H1 (cell line): ENCODE measurements around the gene C22orf39. TPM values are rescaled to one million over a fixed set of nuclear protein-coding genes. Genes with fewer than 3 reads are reported as not detected.

ENCODE experiments used
- CTCF ChIA-PET: fragments of 300-600 bp; sonication (Branson Sonifier 250); formaldehyde crosslinking; loops from one replicate; lab custom pipeline; 2021; ENCODE audit not compliant: partially characterized antibody; lab: Charles Lee
- POLR2A ChIA-PET: fragments of 300-600 bp; sonication (Branson Sonifier 250); formaldehyde crosslinking; loops from one replicate; lab custom pipeline; 2021; ENCODE audit warnings: inconsistent platforms; ENCODE audit not compliant: partially characterized antibody; lab: Charles Lee
- DNase-seq, 2 experiments: peaks; one replicate each; pipeline versions ENCODE4 v3.0.0 to v3.0.0-alpha.2; 2010 to 2022; ENCODE audit warnings: low spot score in 2 of 2, low read depth in 1 of 2, mixed read lengths in 1 of 2
- FAIRE-seq: peaks from 2 replicates; lab custom pipeline; 2011; peaks lifted over from hg19 to GRCh38; lab: Jason Lieb, UNC
- H2AFZ ChIP-seq: 2 replicates; pipeline ENCODE4 v1.8.1; 2012; ENCODE audit warnings: low read length, inconsistent platforms
- H2AK5ac ChIP-seq: 2 replicates; pipeline ENCODE4 v1.6.1; 2013; ENCODE audit warnings: low read depth, low read length
- H2BK120ac ChIP-seq: replicated peaks from 2 replicates; pipeline ENCODE3; 2013; ENCODE audit warnings: low read depth, low read length, inconsistent platforms
- H2BK12ac ChIP-seq: 2 replicates; pipeline ENCODE4 v1.6.1; 2013; ENCODE audit warnings: low read depth, low read length
- H2BK15ac ChIP-seq: 2 replicates; pipeline ENCODE4 v1.6.1; 2013; ENCODE audit warnings: low read length
- H2BK20ac ChIP-seq: 2 replicates; pipeline ENCODE4 v1.6.1; 2013; ENCODE audit warnings: low read length
- H2BK5ac ChIP-seq: 2 replicates; pipeline ENCODE4 v1.6.1; 2013; ENCODE audit warnings: low read depth, low read length
- H3K14ac ChIP-seq: 2 replicates; pipeline ENCODE4 v1.6.1; 2013; ENCODE audit warnings: inconsistent platforms; ENCODE audit not compliant: insufficient read length
- H3K18ac ChIP-seq: 2 replicates; pipeline ENCODE4 v1.6.1; 2013; ENCODE audit warnings: low read length; ENCODE audit errors: extremely low read depth
- H3K23ac ChIP-seq: 2 replicates; pipeline ENCODE4 v1.6.1; 2013; ENCODE audit warnings: inconsistent platforms; ENCODE audit not compliant: insufficient read length
- H3K23me2 ChIP-seq: 2 replicates; pipeline ENCODE4 v1.6.1; 2013; ENCODE audit warnings: low read depth, low read length
- H3K27ac ChIP-seq: 2 replicates; pipeline ENCODE4 v1.6.1; 2011; ENCODE audit warnings: low read depth, low read length, inconsistent platforms
- H3K27me3 ChIP-seq, 4 experiments: replicated peaks in 1 of 4; 1 replicate in 1 of 4; 2 replicates in 3 of 4; pipeline versions ENCODE4 v1.6.1 to v1.8.1; 2011 to 2013; ENCODE audit warnings: low read length in 3 of 4, mild to moderate bottlenecking in 3 of 4, inconsistent platforms in 2 of 4, mixed read lengths in 2 of 4, moderate library complexity in 1 of 4; ENCODE audit not compliant: control insufficient read depth in 3 of 4, insufficient read depth in 3 of 4; ENCODE audit errors: extremely low read depth in 1 of 4
- H3K36me3 ChIP-seq, 4 experiments: 2 replicates each; pipeline versions ENCODE4 v1.6.1 to v1.8.1; 2011 to 2013; ENCODE audit warnings: mild to moderate bottlenecking in 4 of 4, low read length in 3 of 4, moderate library complexity in 2 of 4, control low read depth in 1 of 4, inconsistent platforms in 1 of 4; ENCODE audit not compliant: insufficient read depth in 4 of 4, control insufficient read depth in 2 of 4
- H3K4ac ChIP-seq: replicated peaks from 2 replicates; pipeline ENCODE3; 2013; ENCODE audit warnings: low read length, low read depth, mixed read lengths, inconsistent platforms; ENCODE audit not compliant: insufficient read length
- H3K4me1 ChIP-seq, 4 experiments: replicated peaks in 1 of 4; 1 replicate in 1 of 4; 2 replicates in 3 of 4; pipeline versions ENCODE4 v1.6.1 to v1.8.1; 2011 to 2013; ENCODE audit warnings: low read length in 3 of 4, inconsistent platforms in 2 of 4, mixed read lengths in 1 of 4; ENCODE audit not compliant: insufficient read depth in 4 of 4, control insufficient read depth in 3 of 4
- H3K4me2 ChIP-seq, 2 experiments: 2 replicates each; pipeline versions ENCODE4 v1.6.1 to v1.8.1; 2011 to 2013; ENCODE audit warnings: low read depth in 2 of 2, low read length in 2 of 2, control low read depth in 1 of 2, inconsistent platforms in 1 of 2, mild to moderate bottlenecking in 1 of 2; ENCODE audit not compliant: insufficient read depth in 1 of 2
- H3K4me3 ChIP-seq, 4 experiments: fragments of 200-600, 300-600 bp in 1 of 4; sonication (generic), shearing (Covaris generic), sonication (Bioruptor Twin) in 1 of 4; 2 replicates each; pipeline versions ENCODE4 v1.5.1 to v1.8.1; 2011 to 2016; ENCODE audit warnings: low read length in 4 of 4, low read depth in 3 of 4, control low read depth in 2 of 4, inconsistent platforms in 2 of 4, mild to moderate bottlenecking in 2 of 4, mixed read lengths in 1 of 4, moderate library complexity in 1 of 4; ENCODE audit not compliant: insufficient read depth in 2 of 4; ENCODE audit errors: extremely low read depth in 1 of 4
- H3K56ac ChIP-seq: replicated peaks from 2 replicates; pipeline ENCODE3; 2013; ENCODE audit warnings: low read depth, mild to moderate bottlenecking, mixed read lengths, low read length, inconsistent platforms; ENCODE audit not compliant: insufficient read length
- H3K79me1 ChIP-seq: 2 replicates; pipeline ENCODE4 v1.6.1; 2013; ENCODE audit warnings: low read depth, low read length, control low read depth
- H3K79me2 ChIP-seq, 2 experiments: 2 replicates each; pipeline versions ENCODE4 v1.6.1 to v1.8.1; 2012 to 2013; ENCODE audit warnings: low read length in 2 of 2, mild to moderate bottlenecking in 2 of 2, inconsistent platforms in 1 of 2; ENCODE audit not compliant: insufficient read depth in 2 of 2, control insufficient read depth in 1 of 2
- H3K9ac ChIP-seq, 4 experiments: replicated peaks in 1 of 4; 1 replicate in 1 of 4; 2 replicates in 3 of 4; pipeline versions ENCODE4 v1.6.1 to v1.8.1; 2011 to 2013; ENCODE audit warnings: low read depth in 3 of 4, low read length in 3 of 4, control low read depth in 2 of 4, mild to moderate bottlenecking in 2 of 4, moderate library complexity in 2 of 4, inconsistent platforms in 1 of 4; ENCODE audit errors: extremely low read depth in 1 of 4
- H3K9me3 ChIP-seq, 2 experiments: 2 replicates each; pipeline versions ENCODE4 v1.6.1 to v1.8.1; 2012 to 2013; ENCODE audit warnings: mild to moderate bottlenecking in 2 of 2, moderate library complexity in 2 of 2, control low read depth in 1 of 2, inconsistent platforms in 1 of 2, low read depth in 1 of 2, low read length in 1 of 2, mixed read lengths in 1 of 2; ENCODE audit not compliant: insufficient read depth in 2 of 2
- H4K20me1 ChIP-seq, 2 experiments: replicated peaks in 1 of 2; 2 replicates each; pipeline versions ENCODE3 to v1.8.1; 2011 to 2013; ENCODE audit warnings: inconsistent platforms in 2 of 2, low read length in 2 of 2, mild to moderate bottlenecking in 1 of 2; ENCODE audit not compliant: insufficient read depth in 2 of 2, control insufficient read depth in 1 of 2
- H4K5ac ChIP-seq: 2 replicates; pipeline ENCODE4 v1.6.1; 2013; ENCODE audit warnings: low read length, low read depth, mixed read lengths, inconsistent platforms; ENCODE audit not compliant: insufficient read length
- H4K8ac ChIP-seq: 2 replicates; pipeline ENCODE4 v1.8.0; 2013; ENCODE audit warnings: mild to moderate bottlenecking, moderate library complexity, low read length, inconsistent platforms; ENCODE audit not compliant: insufficient read depth; ENCODE audit errors: extremely low read depth
- H4K91ac ChIP-seq: replicated peaks from 2 replicates; pipeline ENCODE3; 2013; ENCODE audit warnings: low read length, mixed read lengths, inconsistent platforms; ENCODE audit not compliant: insufficient read length
- ASH2L ChIP-seq: fragments of 200-600, 300-600 bp; sonication (generic); IDR thresholded peaks from one replicate; pipeline ENCODE4 v1.7.1; 2017; ENCODE audit warnings: low read length
- TAF7 ChIP-seq: optimal IDR thresholded peaks from 2 replicates; pipeline ENCODE3; 2011; ENCODE audit warnings: low read depth, mild to moderate bottlenecking, inconsistent platforms, low read length, moderate library complexity, borderline replicate concordance
- WGBS, 2 experiments: shearing (Covaris generic) in 1 of 2; methylation state at CpG; one replicate each; pipeline versions ENCODE4 v1.1.6 to v1.1.7; 2013 to 2015; ENCODE audit warnings: low lambda C conversion rate in 2 of 2, mixed read lengths in 2 of 2, inconsistent platforms in 1 of 2, low coverage in 1 of 2, missing lambda C conversion rate in 1 of 2; ENCODE audit not compliant: insufficient replicate concordance in 2 of 2, insufficient coverage in 1 of 2, insufficient read length in 1 of 2; ENCODE audit errors: extremely low coverage in 1 of 2, missing lambda C conversion rate in 1 of 2; 5-methylcytosine and 5-hydroxymethylcytosine counted together
- polyA plus RNA-seq, 7 experiments: library from polyadenylated mRNA; depleted of rRNA in 3 of 7; stranded (reverse) in 5 of 7; unstranded in 2 of 7; fragments of >200 nt in 5 of 7; fragments of 200-250 nt in 2 of 7; gene quantifications; 1 replicate in 5 of 7; 2 replicates in 1 of 7; 4 replicates in 1 of 7; pipeline versions ENCODE4 v1.2.1 to v1.2.3, GENCODE V29; 2011 to 2013; ENCODE audit warnings: missing spikeins in 2 of 7, mixed read lengths in 2 of 7
- total RNA-seq: library from RNA; stranded (reverse); fragmentation: NEBNext Ultra II Directional; extraction: Animal tissue kit (Norgen Biotek cat#: 25700); gene quantifications from 2 replicates; pipeline ENCODE4 v1.2.1, GENCODE V29; 2021

The C22orf39 gene
- total and polyA plus RNA-seq, 2 of the 8 experiments (the other 6 are each of a cell fraction or from before 2014, with no cell fraction given), result 22.7 to 27.7 TPM

DNA sequence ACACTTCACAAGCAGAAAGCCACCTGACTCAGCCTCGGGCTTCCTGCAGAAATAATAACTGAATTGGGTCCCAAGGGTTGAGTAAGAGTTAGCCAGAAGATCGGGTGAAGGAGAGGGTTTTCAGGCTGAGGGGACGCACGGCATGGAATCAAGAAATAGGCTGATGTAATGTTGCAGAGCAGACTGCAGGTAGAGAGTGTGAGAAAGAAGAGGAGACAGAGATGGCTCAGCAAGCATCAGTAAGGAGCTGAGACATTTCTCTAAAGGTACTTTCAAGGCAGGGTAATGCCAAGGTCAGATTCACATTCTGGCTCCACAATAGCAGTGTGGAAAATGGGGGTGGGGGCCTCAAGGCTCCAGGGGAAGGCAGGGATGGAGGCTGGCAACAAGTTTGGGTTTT lies 34.6 kb downstream of the C22orf39 start:
- Histone ChIP-seq H4K5ac (no peak overlapping the region), H3K4me1 (no peaks in the 10 kb centered on the region; a peak in 1 of 7 replicates), H2AK5ac (no peak overlapping the region), H4K8ac (no peak overlapping the region), H3K27ac (no peak overlapping the region), H4K20me1 (peaks cover 10 to 20% of the 10 kb centered on the region in 2 experiments), H3K56ac (no peak overlapping the region), H3K4me3 (no peak overlapping the region), H4K91ac (no peak overlapping the region), H2BK12ac (no peak overlapping the region), H3K9me3 (no peaks in the 10 kb centered on the region), H3K23ac (no peak overlapping the region), H3K4ac (no peak overlapping the region), H2BK15ac (no peak overlapping the region), H2BK120ac (no peak overlapping the region), H3K14ac (no peak overlapping the region), H2BK5ac (no peak overlapping the region), H3K23me2 (no peaks in the 10 kb centered on the region), H3K9ac (no peak overlapping the region), H3K79me1 (peaks cover 20% of the 10 kb centered on the region), H3K4me2 (no peak overlapping the region), H3K79me2 (peaks cover 10 to 71% of the 10 kb centered on the region in 2 experiments), H2AFZ (no peak overlapping the region), H3K27me3 (no peaks in the 10 kb centered on the region), H2BK20ac (no peak overlapping the region), H3K36me3 (peaks cover 1 to 16% (median 9%) of the 10 kb centered on the region in 4 experiments; a peak in 7 of 8 replicates), H3K18ac (no peak overlapping the region)
- no peak for DNase-seq
- FAIRE-seq, result no peak
- ChIA-PET CTCF (interaction anchor here (0.5 kb wide), 1 partner anchor 54 kb away, joined by 4 read pairs; no protein-coding TSS in a partner anchor), POLR2A (interaction anchor here (1.0 to 4.8 kb wide), 4 partner anchors 12 to 19 kb away, joined by 3 to 24 read pairs (median 9); partner anchors contain the start of genes HIRA and MRPL40)
- WGBS, 2 experiments, result 88% methylated on average over 4 of the region's 4 CpGs; no CpG with 5 or more reads in 1 of the 2 experiments
- no peak for TF ChIP-seq TAF7
- no peak for TF ChIP-seq ASH2L
